H1 (cell line): ENCODE results near the gene MAP4K1. TPM values are rescaled to one million over a fixed set of nuclear protein-coding genes. Genes with fewer than 3 reads are reported as not detected.

Experiments
- CTBP2 ChIP-seq: IDR thresholded peaks from 2 replicates; pipeline ENCODE4 v1.7.0; 2011; ENCODE audit warnings: borderline replicate concordance, mild to moderate bottlenecking, moderate library complexity, mixed read lengths, low read length; ENCODE audit not compliant: insufficient read depth, insufficient read length
- FOSL1 ChIP-seq: IDR thresholded peaks from 2 replicates; pipeline ENCODE4 v1.6.1; 2011; ENCODE audit warnings: mild to moderate bottlenecking, low read depth, low read length, moderate library complexity; ENCODE audit not compliant: insufficient read depth
- HDAC6 ChIP-seq: IDR thresholded peaks from one replicate; pipeline ENCODE4 v1.7.1; 2012; ENCODE audit warnings: low read depth, mild to moderate bottlenecking, inconsistent platforms, low read length, moderate library complexity
- JUND ChIP-seq: IDR thresholded peaks from 2 replicates; pipeline ENCODE4 v1.6.1; 2011; ENCODE audit warnings: mild to moderate bottlenecking, improper control_type of control experiment, low read length
- KDM4A ChIP-seq: IDR thresholded peaks from one replicate; pipeline ENCODE4 v1.7.1; 2012; ENCODE audit warnings: low read depth, mild to moderate bottlenecking, moderate library complexity, low read length, inconsistent platforms; ENCODE audit not compliant: severe bottlenecking
- NANOG ChIP-seq: IDR thresholded peaks from 2 replicates; pipeline ENCODE4 v1.6.1; 2011; ENCODE audit warnings: low read length, low read depth, mild to moderate bottlenecking, inconsistent platforms; ENCODE audit not compliant: insufficient read depth, poor library complexity, severe bottlenecking
- NRF1 ChIP-seq: IDR thresholded peaks from 2 replicates; pipeline ENCODE4 v1.6.1; 2011; ENCODE audit warnings: mild to moderate bottlenecking, low read depth, low read length, improper control_type of control experiment
- POLR2A ChIP-seq, 2 experiments: IDR thresholded peaks; 1 replicate in 1 of 2; 2 replicates in 1 of 2; pipeline ENCODE4 v1.6.1; 2011; ENCODE audit warnings: low read depth in 2 of 2, low read length in 2 of 2, mild to moderate bottlenecking in 2 of 2; ENCODE audit errors: control extremely low read depth in 1 of 2
- RNF2 ChIP-seq: fragments of 200-900, 300-1000 bp; sonication (generic); IDR thresholded peaks from 2 replicates; pipeline ENCODE4 v1.7.1; 2016; ENCODE audit warnings: borderline replicate concordance, low read depth, mild to moderate bottlenecking, antibody characterized with exemption, low read length; ENCODE audit not compliant: poor library complexity, severe bottlenecking; ENCODE audit errors: missing control alignments
- SP2 ChIP-seq: IDR thresholded peaks from 2 replicates; pipeline ENCODE4 v1.6.1; 2012; ENCODE audit warnings: mild to moderate bottlenecking, low read length, inconsistent platforms
- polyA plus RNA-seq, 7 experiments: library from polyadenylated mRNA; depleted of rRNA in 3 of 7; stranded (reverse) in 5 of 7; unstranded in 2 of 7; fragments of >200 nt in 5 of 7; fragments of 200-250 nt in 2 of 7; gene quantifications; 1 replicate in 5 of 7; 2 replicates in 1 of 7; 4 replicates in 1 of 7; pipeline versions ENCODE4 v1.2.1 to v1.2.3, GENCODE V29; 2011 to 2013; ENCODE audit warnings: missing spikeins in 2 of 7, mixed read lengths in 2 of 7
- total RNA-seq: library from RNA; stranded (reverse); fragmentation: NEBNext Ultra II Directional; extraction: Animal tissue kit (Norgen Biotek cat#: 25700); gene quantifications from 2 replicates; pipeline ENCODE4 v1.2.1, GENCODE V29; 2021

Gene MAP4K1
- total and polyA plus RNA-seq, 2 of the 8 experiments (the other 6 are each of a cell fraction or from before 2014, with no cell fraction given) = 9.0 to 10.4 TPM

GRCh38 chr19:38665950-38666662 lies 48.4 kb upstream of the MAP4K1 start (continued):
- TF ChIP-seq POLR2A (IDR thresholded peaks at IDR 0.05; ENCODE audit: control extremely low read depth in 1 of 2, low read depth in 2 of 2, low read length in 2 of 2) = peak in 1 of 2 experiments; percentile 71; a peak in 2 of 3 replicates
- no peak for TF ChIP-seq FOSL1
- no peak for TF ChIP-seq JUND
- no peak for TF ChIP-seq KDM4A
- TF ChIP-seq NRF1 = no peak
- no peak for TF ChIP-seq RNF2
- TF ChIP-seq CTBP2 = no peak
- TF ChIP-seq NANOG = peak; percentile 67
- TF ChIP-seq SP2 = no peak
- TF ChIP-seq HDAC6 = no peak
